ENCODE measurements around the gene PTPRB. TPM values are rescaled to one million over a fixed set of nuclear protein-coding genes. Genes with fewer than 3 reads are reported as not detected.

PTPRB gene
- total and polyA plus RNA-seq, 2 donors (not counting 1 experiment from before 2014, with no cell fraction given) = 0.01 TPM; not detected in 1

GRCh38 chr12:70536650-70537049 is 100.6 kb downstream of the PTPRB start:
- CTCF ChIA-PET = no interaction called here
- peaks cover 2% of the 10 kb centered on the region for H3K9me3 Mint-ChIP-seq (ENCODE audit: insufficient read depth)

GRCh38 chr12:70535896-70536374 is 101.3 kb downstream of the PTPRB start:
- H3K27me3 Mint-ChIP-seq = no peaks in the 10 kb centered on the region
- Histone ChIP-seq H3K4me3 (ENCODE audit: control extremely low read depth in 1 of 5, extremely low read depth in 1 of 5, insufficient read depth in 1 of 5, low read depth in 2 of 5, low read length in 4 of 5) (no peak overlapping the region), H3K79me2 (ENCODE audit: control insufficient read depth, insufficient read depth, low read length) (no peaks in the 10 kb centered on the region), H3K4me1 (ENCODE audit: control insufficient read depth in 2 of 2, insufficient read depth in 2 of 2, low read length in 2 of 2) (no peaks in the 10 kb centered on the region), H3K4me2 (replicated peaks; ENCODE audit: low read depth, low read length, poor library complexity, severe bottlenecking) (no peak overlapping the region), H4K20me1 (ENCODE audit: control insufficient read depth, insufficient read depth, low read length, poor library complexity, severe bottlenecking) (no peaks in the 10 kb centered on the region), H2AFZ (ENCODE audit: insufficient read depth, low read depth, low read length, poor library complexity, severe bottlenecking) (no peak overlapping the region), H3K9ac (ENCODE audit: low read length) (no peak overlapping the region), H3K27me3 (replicated peaks in 1 of 4; ENCODE audit: control extremely low read depth in 1 of 4, control insufficient read depth in 3 of 4, insufficient read depth in 4 of 4, low read length in 3 of 4) (no peaks in the 10 kb centered on the region), H3K27ac (ENCODE audit: low read length in 2 of 2) (no peak overlapping the region), H3K9me3 (ENCODE audit: control extremely low read depth in 1 of 3, control insufficient read depth in 2 of 3, insufficient read depth in 1 of 3, low read length in 2 of 3) (no peaks in the 10 kb centered on the region), H3K36me3 (replicated peaks in 1 of 2; ENCODE audit: control extremely low read depth in 1 of 2, control insufficient read depth in 1 of 2, extremely low read depth in 1 of 2, insufficient read depth in 2 of 2, low read length in 1 of 2) (no peaks in the 10 kb centered on the region)
- peaks cover 2% of the 10 kb centered on the region for H3K9me3 Mint-ChIP-seq (ENCODE audit: insufficient read depth)
- no peak overlapping the region for H3K4me3 Mint-ChIP-seq
- ChIA-PET POLR2A (no interaction called here), CTCF (no interaction called here)
- TF ChIP-seq EZH2 (IDR thresholded peaks at IDR 0.05; ENCODE audit: borderline replicate concordance, insufficient read depth, low read depth, low read length, poor library complexity, severe bottlenecking) (no peak), CTCF (IDR thresholded peaks at IDR 0.05) (no peak)
- 100% methylated on average over 5 of the region's 6 CpGs for WGBS (ENCODE audit: insufficient coverage)
- no peak overlapping the region for H3K27ac Mint-ChIP-seq
- intact Hi-C loops (cut with micrococcal nuclease) = no loop called here
- DNase-seq (no peak), ATAC-seq (ENCODE audit: low read depth) (no peak)
- no peaks in the 10 kb centered on the region for H3K4me1 Mint-ChIP-seq

More at GRCh38 chr12:70536650-70537049, 100.6 kb downstream of the PTPRB start:
- H3K27me3 Mint-ChIP-seq = no peaks in the 10 kb centered on the region
- H4K20me1 ChIP-seq (ENCODE audit: control insufficient read depth, insufficient read depth, low read length, poor library complexity, severe bottlenecking) = no peaks in the 10 kb centered on the region
- no peak overlapping the region for H3K27ac ChIP-seq (ENCODE audit: low read length in 2 of 2)
- H3K27ac Mint-ChIP-seq = no peak overlapping the region
- 98% methylated on average over 10 of the region's 10 CpGs for WGBS (ENCODE audit: insufficient coverage)
- no peaks in the 10 kb centered on the region for H3K36me3 ChIP-seq (replicated peaks in 1 of 2; ENCODE audit: control extremely low read depth in 1 of 2, control insufficient read depth in 1 of 2, extremely low read depth in 1 of 2, insufficient read depth in 2 of 2, low read length in 1 of 2)
- POLR2A ChIA-PET = no interaction called here
- no peak overlapping the region for H3K4me2 ChIP-seq (replicated peaks; ENCODE audit: low read depth, low read length, poor library complexity, severe bottlenecking)
- H3K4me1 ChIP-seq (ENCODE audit: control insufficient read depth in 2 of 2, insufficient read depth in 2 of 2, low read length in 2 of 2) = no peaks in the 10 kb centered on the region
- TF ChIP-seq CTCF (IDR thresholded peaks at IDR 0.05) = no peak
- TF ChIP-seq EZH2 (IDR thresholded peaks at IDR 0.05; ENCODE audit: borderline replicate concordance, insufficient read depth, low read depth, low read length, poor library complexity, severe bottlenecking) = no peak
- intact Hi-C loops (cut with micrococcal nuclease) = no loop called here
- no peak overlapping the region for H3K4me3 Mint-ChIP-seq
- ATAC-seq (ENCODE audit: low read depth) (no peak), DNase-seq (no peak)
- no peak overlapping the region for H2AFZ ChIP-seq (ENCODE audit: insufficient read depth, low read depth, low read length, poor library complexity, severe bottlenecking)
- no peaks in the 10 kb centered on the region for H3K9me3 ChIP-seq (ENCODE audit: control extremely low read depth in 1 of 3, control insufficient read depth in 2 of 3, insufficient read depth in 1 of 3, low read length in 2 of 3)
- no peaks in the 10 kb centered on the region for H3K4me1 Mint-ChIP-seq
- H3K9ac ChIP-seq (ENCODE audit: low read length) = no peak overlapping the region
- no peaks in the 10 kb centered on the region for H3K79me2 ChIP-seq (ENCODE audit: control insufficient read depth, insufficient read depth, low read length)
- H3K4me3 ChIP-seq (ENCODE audit: control extremely low read depth in 1 of 5, extremely low read depth in 1 of 5, insufficient read depth in 1 of 5, low read depth in 2 of 5, low read length in 4 of 5) = no peak overlapping the region
- no peaks in the 10 kb centered on the region for H3K27me3 ChIP-seq (replicated peaks in 1 of 4; ENCODE audit: control extremely low read depth in 1 of 4, control insufficient read depth in 3 of 4, insufficient read depth in 4 of 4, low read length in 3 of 4)
